Stimulated activated CD8-positive, alpha-beta memory T cell treated with anti-CD3 and anti-CD28 coated beads, Interleukin-4, amount 100 ng/mL, for 1 hour (primary cell): ENCODE results near the gene MAP1S.

Source experiments
- DNase-seq, 2 donors: peaks; one replicate each; pipeline ENCODE4 v3.0.0-alpha.2; 2020; ENCODE audit warnings: low read depth in 2 of 2, low spot score in 1 of 2

MAP1S gene

DNA sequence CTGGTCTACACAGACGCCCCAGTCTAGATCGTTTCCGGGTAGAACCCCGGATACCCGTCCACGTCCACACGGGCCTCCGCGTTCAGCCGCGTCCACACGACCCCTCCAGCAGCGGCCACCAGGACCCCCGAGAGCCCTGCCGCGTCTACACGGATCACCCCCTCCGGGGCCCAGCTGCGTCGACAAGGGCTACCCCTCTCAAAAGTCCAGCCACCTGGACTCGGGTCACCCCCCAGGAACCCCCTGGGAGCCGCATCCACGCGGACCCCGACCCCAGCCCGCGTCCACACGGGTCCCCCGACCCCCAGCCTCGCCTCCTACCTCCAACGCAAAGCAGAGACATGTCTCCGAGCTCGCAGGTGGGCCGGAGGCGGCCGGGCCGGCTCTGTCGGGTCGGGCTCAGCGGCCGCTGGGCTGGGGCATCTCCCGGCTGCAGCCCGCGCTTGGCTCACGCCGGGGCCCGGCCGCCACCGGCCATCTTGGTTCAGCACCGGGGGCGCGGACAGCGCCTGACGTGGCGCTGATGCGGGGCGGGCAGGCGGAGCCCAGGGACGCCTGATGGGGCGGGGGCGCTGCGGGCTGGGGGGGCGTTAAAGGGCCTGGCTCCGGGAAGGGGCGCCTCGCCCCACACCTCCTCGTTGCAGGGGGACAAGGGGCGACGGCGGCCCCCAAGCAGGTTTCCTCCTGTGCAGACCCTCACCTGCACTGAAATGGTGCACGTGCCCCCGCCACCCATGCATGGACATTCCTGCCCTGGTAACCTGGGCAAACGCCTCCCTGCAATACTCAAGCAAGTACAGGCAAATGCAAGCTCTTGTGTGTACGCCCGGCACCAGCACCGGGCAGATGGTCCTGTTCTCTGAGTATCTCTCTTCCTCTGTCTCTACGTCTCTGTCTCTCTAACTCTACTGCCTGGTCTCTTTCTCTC, 31.2 kb upstream of the MAP1S start, which contains the start of gene UNC13A:
Gene UNC13A, minus strand, starts transcription at position 498 of the 928 bp plus-strand sequence. Its CDS starts 155 bp downstream, at position 343.
- DNase-seq: peak in 1 of 2 donors; percentile 4

- DNase-seq: no peak
Observed at GRCh38 chr19:17688853-17689595, 30.3 kb upstream of the MAP1S start.

GRCh38 chr19:17692566-17692965, 26.7 kb upstream of the MAP1S start:
- DNase-seq: no peak

GRCh38 chr19:17695198-17695597, 24.1 kb upstream of the MAP1S start:
- DNase-seq: no peak

DNA sequence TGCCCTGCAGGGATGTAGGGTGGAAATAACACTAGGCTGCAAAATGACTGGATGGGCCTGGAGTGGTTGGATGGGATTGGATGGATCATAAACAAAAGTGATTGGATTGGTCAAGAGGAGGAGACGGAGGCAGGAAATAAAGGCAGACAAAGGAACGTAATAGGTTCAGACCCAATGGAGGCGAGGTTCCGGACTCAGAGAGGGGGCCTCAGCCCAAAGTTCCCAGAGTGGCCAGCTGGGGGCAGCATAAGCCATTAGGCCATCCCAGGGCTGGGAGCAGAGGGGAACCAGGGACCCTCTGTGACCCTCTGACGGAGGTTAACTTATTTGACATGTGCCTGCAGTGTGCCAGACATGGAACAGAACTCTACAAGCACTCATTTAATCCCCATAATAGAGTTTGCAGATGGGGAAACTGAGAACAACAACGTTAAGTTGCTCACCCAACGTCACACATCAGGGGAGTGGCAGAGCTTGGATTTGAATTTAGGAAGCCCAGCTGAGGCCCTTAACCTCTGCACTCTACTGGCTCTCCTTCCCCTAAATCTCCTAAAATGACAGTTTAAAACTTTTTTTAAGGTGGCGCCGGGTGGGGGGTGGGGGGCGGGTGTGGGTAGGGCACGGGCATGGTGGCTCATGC, 15.3 kb upstream of the MAP1S start:
- peak; percentile 52 to 55 for DNase-seq

- no peak for DNase-seq
Observed at GRCh38 chr19:17706750-17707181, 12.5 kb upstream of the MAP1S start.

- no peak for DNase-seq
Observed at GRCh38 chr19:17711851-17712250, 7.4 kb upstream of the MAP1S start.

- no peak for DNase-seq
Observed at GRCh38 chr19:17716309-17716929, 2.9 kb upstream of the MAP1S start.

- DNase-seq: no peak
Observed at GRCh38 chr19:17718550-17718946, 732 bp upstream of the MAP1S start.

- DNase-seq: peak in 1 of 2 donors; percentile 9
Observed at GRCh38 chr19:17719730-17720400, 585 bp downstream of the MAP1S start.

GRCh38 chr19:17720440-17720839, 1.2 kb downstream of the MAP1S start:
- no peak for DNase-seq

DNA sequence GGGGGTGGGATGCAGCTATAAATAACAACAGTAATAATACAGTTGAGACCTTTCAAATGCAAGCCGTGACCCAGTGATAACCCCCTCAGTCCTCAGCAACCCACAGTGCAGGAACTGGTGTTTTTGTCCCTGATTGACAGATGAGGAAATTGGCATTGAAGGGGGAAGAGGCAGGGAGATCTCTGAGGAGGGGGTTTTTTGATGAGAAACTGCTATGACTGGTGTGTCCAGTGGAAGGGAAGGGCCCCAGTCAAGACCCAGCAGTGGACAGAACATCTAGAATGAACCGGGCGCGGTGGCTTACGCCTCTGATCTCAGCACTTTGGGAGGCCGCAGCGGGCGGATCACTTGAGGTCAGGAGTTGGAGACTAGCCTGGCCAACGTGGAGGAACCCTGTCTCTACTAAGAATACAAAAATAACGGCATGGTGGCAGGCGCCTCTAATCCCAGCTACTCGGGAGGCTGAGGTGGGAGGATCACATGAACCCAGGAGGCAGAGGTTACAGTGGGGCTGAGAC, 1.9 kb downstream of the MAP1S start:
- DNase-seq: no peak

DNA sequence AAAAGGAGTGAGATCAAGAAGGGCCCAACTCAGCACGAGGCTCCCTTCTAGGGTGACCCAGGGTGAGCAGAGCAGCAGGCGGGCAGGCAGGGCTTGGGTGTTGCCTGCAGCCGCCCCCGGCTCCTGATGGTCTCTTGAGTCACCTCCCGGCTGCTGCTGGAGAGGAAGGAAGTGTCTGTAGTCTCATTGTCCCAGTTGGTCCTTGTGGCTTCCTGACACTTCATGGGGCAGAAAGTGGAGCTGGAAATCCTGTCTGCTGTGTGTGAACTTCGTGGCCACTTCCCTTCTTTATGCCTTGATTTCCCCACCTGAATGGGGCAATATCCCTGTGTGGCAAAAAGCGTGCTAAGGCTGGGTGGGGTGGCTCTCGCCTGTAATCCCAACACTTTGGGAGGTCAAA, 2.5 kb downstream of the MAP1S start:
- no peak for DNase-seq

- DNase-seq: no peak
Observed at GRCh38 chr19:17722655-17723240, 3.5 kb downstream of the MAP1S start.

DNA sequence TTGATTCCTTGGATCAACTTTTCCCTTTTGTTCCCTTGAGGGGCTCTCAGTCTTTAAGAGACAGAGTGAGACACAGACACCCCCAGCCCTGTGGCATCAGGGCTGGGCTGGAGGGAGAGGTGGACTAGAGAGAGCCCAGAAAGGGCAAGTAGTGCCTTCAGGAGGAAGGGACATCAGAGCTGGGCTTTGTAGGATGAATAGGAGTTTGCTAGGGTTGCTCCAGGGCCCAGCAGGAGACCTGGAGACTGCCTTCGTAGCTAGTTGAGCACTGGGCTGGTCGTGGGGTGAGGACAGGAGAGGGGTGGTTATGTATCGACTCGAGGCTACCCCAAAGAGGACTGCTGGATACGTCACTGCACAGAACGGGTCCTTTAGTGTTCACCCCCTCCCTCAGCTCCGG, 5.4 kb downstream of the MAP1S start:
- DNase-seq: no peak

DNA sequence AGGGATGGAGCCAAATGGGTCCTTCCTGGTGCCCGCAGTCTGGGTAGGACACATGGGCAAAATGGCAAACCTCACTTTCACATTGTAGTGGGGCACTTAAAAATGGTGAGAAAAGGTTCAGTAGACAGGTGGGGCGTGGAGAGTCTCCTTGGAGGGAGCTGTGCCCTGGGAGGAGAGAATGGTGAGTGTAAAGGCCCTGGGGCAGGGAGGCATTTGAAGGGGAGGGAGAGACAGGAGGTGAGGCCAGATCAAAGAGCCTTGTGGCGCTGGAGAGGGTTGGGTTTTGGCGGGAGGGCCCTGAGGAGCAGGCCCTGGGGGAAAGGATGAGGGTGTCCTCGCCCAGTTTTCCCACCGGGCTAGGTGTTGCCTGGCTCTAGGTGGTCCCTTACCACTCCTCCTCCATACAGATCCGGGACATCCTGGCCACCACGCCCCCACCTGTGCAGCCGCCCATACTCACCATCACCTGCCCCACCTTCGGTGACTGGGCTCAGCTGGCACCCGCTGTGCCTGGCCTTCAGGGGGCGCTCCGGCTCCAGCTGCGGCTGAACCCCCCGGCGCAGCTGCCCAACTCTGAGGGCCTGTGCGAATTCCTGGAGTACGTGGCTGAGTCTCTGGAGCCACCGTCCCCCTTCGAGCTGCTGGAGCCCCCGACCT, 6.3 kb downstream of the MAP1S start:
- no peak for DNase-seq

DNA sequence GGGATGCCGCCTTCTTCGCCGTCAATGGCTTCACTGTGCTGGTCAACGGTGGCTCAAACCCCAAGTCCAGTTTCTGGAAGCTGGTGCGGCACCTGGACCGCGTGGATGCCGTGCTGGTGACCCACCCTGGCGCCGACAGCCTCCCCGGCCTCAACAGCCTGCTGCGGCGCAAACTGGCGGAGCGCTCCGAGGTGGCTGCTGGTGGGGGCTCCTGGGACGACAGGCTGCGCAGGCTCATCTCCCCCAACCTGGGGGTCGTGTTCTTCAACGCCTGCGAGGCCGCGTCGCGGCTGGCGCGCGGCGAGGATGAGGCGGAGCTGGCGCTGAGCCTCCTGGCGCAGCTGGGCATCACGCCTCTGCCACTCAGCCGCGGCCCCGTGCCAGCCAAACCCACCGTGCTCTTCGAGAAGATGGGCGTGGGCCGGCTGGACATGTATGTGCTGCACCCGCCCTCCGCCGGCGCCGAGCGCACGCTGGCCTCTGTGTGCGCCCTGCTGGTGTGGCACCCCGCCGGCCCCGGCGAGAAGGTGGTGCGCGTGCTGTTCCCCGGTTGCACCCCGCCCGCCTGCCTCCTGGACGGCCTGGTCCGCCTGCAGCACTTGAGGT, 7.0 kb downstream of the MAP1S start:
- DNase-seq: no peak

- DNase-seq: no peak
Observed at GRCh38 chr19:17726964-17727773, 7.9 kb downstream of the MAP1S start.
